ENCODE results near the gene ASB16. TPM values are rescaled to one million over a fixed set of nuclear protein-coding genes. Genes with fewer than 3 reads are reported as not detected.
A peak's percentile ranks its signal among the peaks of the same experiment; 100 is the strongest.

Gene ASB16
- total and polyA plus RNA-seq, 9 of the 15 experiments (the other 6 are each of a cell fraction or from before 2014, with no cell fraction given): 0.03 to 0.07 TPM; not detected in 7

GRCh38 chr17:44220213-44221083 lies 49.9 kb downstream of the ASB16 start (continued):
- TF ChIP-seq TFAP4 (CRISPR knock-in tag; IDR thresholded peaks at IDR 0.05; ENCODE audit: borderline replicate concordance) (no peak; the same call in 1 of the 2 replicates), RAD21 (CRISPR knock-in tag; conservative IDR thresholded peaks at IDR 0.05 in 1 of 2, IDR thresholded peaks at IDR 0.05 in 1 of 2) (no peak), ZNF583 (CRISPR knock-in tag; IDR thresholded peaks at IDR 0.05) (no peak), BRF2 (IDR thresholded peaks at IDR 0.05; ENCODE audit: borderline replicate concordance, insufficient read depth, insufficient read length) (no peak), PHF20 (IDR thresholded peaks at IDR 0.05; ENCODE audit: partially characterized antibody) (peak; percentile 14), ZNF280B (CRISPR knock-in tag; IDR thresholded peaks at IDR 0.05) (no peak), ID3 (CRISPR knock-in tag; IDR thresholded peaks at IDR 0.05) (no peak), ID3 (tag; IDR thresholded peaks at IDR 0.05) (no peak)
- TF ChIP-seq, protein P1, sequence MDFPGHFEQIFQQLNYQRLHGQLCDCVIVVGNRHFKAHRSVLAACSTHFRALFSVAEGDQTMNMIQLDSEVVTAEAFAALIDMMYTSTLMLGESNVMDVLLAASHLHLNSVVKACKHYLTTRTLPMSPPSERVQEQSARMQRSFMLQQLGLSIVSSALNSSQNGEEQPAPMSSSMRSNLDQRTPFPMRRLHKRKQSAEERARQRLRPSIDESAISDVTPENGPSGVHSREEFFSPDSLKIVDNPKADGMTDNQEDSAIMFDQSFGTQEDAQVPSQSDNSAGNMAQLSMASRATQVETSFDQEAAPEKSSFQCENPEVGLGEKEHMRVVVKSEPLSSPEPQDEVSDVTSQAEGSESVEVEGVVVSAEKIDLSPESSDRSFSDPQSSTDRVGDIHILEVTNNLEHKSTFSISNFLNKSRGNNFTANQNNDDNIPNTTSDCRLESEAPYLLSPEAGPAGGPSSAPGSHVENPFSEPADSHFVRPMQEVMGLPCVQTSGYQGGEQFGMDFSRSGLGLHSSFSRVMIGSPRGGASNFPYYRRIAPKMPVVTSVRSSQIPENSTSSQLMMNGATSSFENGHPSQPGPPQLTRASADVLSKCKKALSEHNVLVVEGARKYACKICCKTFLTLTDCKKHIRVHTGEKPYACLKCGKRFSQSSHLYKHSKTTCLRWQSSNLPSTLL (IDR thresholded peaks at IDR 0.05): no peak
- TF ChIP-seq, protein P2, sequence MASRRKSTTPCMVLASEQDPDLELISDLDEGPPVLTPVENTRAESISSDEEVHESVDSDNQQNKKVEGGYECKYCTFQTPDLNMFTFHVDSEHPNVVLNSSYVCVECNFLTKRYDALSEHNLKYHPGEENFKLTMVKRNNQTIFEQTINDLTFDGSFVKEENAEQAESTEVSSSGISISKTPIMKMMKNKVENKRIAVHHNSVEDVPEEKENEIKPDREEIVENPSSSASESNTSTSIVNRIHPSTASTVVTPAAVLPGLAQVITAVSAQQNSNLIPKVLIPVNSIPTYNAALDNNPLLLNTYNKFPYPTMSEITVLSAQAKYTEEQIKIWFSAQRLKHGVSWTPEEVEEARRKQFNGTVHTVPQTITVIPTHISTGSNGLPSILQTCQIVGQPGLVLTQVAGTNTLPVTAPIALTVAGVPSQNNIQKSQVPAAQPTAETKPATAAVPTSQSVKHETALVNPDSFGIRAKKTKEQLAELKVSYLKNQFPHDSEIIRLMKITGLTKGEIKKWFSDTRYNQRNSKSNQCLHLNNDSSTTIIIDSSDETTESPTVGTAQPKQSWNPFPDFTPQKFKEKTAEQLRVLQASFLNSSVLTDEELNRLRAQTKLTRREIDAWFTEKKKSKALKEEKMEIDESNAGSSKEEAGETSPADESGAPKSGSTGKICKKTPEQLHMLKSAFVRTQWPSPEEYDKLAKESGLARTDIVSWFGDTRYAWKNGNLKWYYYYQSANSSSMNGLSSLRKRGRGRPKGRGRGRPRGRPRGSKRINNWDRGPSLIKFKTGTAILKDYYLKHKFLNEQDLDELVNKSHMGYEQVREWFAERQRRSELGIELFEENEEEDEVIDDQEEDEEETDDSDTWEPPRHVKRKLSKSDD (conservative IDR thresholded peaks at IDR 0.05; ENCODE audit: low read length): no peak
- TF ChIP-seq, protein P3, sequence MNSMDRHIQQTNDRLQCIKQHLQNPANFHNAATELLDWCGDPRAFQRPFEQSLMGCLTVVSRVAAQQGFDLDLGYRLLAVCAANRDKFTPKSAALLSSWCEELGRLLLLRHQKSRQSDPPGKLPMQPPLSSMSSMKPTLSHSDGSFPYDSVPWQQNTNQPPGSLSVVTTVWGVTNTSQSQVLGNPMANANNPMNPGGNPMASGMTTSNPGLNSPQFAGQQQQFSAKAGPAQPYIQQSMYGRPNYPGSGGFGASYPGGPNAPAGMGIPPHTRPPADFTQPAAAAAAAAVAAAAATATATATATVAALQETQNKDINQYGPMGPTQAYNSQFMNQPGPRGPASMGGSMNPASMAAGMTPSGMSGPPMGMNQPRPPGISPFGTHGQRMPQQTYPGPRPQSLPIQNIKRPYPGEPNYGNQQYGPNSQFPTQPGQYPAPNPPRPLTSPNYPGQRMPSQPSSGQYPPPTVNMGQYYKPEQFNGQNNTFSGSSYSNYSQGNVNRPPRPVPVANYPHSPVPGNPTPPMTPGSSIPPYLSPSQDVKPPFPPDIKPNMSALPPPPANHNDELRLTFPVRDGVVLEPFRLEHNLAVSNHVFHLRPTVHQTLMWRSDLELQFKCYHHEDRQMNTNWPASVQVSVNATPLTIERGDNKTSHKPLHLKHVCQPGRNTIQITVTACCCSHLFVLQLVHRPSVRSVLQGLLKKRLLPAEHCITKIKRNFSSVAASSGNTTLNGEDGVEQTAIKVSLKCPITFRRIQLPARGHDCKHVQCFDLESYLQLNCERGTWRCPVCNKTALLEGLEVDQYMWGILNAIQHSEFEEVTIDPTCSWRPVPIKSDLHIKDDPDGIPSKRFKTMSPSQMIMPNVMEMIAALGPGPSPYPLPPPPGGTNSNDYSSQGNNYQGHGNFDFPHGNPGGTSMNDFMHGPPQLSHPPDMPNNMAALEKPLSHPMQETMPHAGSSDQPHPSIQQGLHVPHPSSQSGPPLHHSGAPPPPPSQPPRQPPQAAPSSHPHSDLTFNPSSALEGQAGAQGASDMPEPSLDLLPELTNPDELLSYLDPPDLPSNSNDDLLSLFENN (IDR thresholded peaks at IDR 0.05; ENCODE audit: low read depth in 2 of 2, low read length in 2 of 2): no peak
